Hypothalamus (tissue), 51 donors: Measurements from ENCODE around the gene SMIM9.
"Not testable (repeated sequence)": the region's sequence is repeated elsewhere in the genome, so short reads cannot be mapped to it uniquely, and the experiment has no call there.

Experiments used
- DNase-seq, 51 donors: peaks; one replicate each; lab custom pipeline; 2025; lab: John Stamatoyannopoulos, UW

Gene SMIM9

GRCh38 chrX:154816326-154816898 is 18.1 kb downstream of the SMIM9 start:
- not testable (repeated sequence) for DNase-seq

GRCh38 chrX:154815274-154815818 is 19.1 kb downstream of the SMIM9 start:
- no peak for DNase-seq

- DNase-seq: no peak
Observed at GRCh38 chrX:154813801-154814200, 20.7 kb downstream of the SMIM9 start.

GRCh38 chrX:154812341-154813101 is 21.9 kb downstream of the SMIM9 start:
- DNase-seq: no peak

GRCh38 chrX:154809939-154810665 is 24.4 kb downstream of the SMIM9 start:
- DNase-seq: no peak

GRCh38 chrX:154806837-154807501 is 27.5 kb downstream of the SMIM9 start:
- no peak for DNase-seq

GRCh38 chrX:154805696-154806091 is 28.8 kb downstream of the SMIM9 start:
- DNase-seq: no peak

GRCh38 chrX:154804957-154805695 is 29.3 kb downstream of the SMIM9 start, which contains the start of gene MPP1:
Gene MPP1 (minus strand): TSS chrX:154805485. CDS start chrX:154805373, 112 bp downstream.
- peak in 46 of 51 donors; percentile 4 to 75 (median 46) for DNase-seq

- no peak for DNase-seq
Observed at GRCh38 chrX:154804261-154804956, 30.1 kb downstream of the SMIM9 start.

- no peak for DNase-seq
Observed at GRCh38 chrX:154802947-154803346, 31.5 kb downstream of the SMIM9 start.

- DNase-seq: no peak
Observed at GRCh38 chrX:154800478-154801210, 33.8 kb downstream of the SMIM9 start.

GRCh38 chrX:154799556-154800348 is 34.7 kb downstream of the SMIM9 start:
- no peak for DNase-seq

- DNase-seq: no peak
Observed at GRCh38 chrX:154797006-154797405, 37.5 kb downstream of the SMIM9 start.

GRCh38 chrX:154795016-154795415 is 39.4 kb downstream of the SMIM9 start:
- no peak for DNase-seq

GRCh38 chrX:154793084-154793795 is 41.2 kb downstream of the SMIM9 start:
- no peak for DNase-seq

- no peak for DNase-seq
Observed at GRCh38 chrX:154791939-154792338, 42.5 kb downstream of the SMIM9 start.

- DNase-seq: no peak
Observed at GRCh38 chrX:154791467-154791866, 43.0 kb downstream of the SMIM9 start.
